ENCODE results near the gene DIO1.
"Not testable (repeated sequence)": the region's sequence is repeated elsewhere in the genome, so short reads cannot be mapped to it uniquely, and the experiment has no call there.

DIO1 gene

GRCh38 chr1:53893999-53894636 lies at the start of gene DIO1:
TSS of gene DIO1 (plus strand) at chr1:53894187. CDS start at chr1:53894211, 24 bp downstream.
- DNase-seq (ENCODE audit: low spot score), result no peak

GRCh38 chr1:53847980-53848379 lies 46.0 kb upstream of the DIO1 start:
- no peak for DNase-seq (ENCODE audit: low spot score)

- DNase-seq (ENCODE audit: low spot score), result no peak
These were observed 43.8 kb upstream of the DIO1 start for GRCh38 chr1:53850082-53850673.

GRCh38 chr1:53851571-53852285 lies 42.3 kb upstream of the DIO1 start:
- no peak for DNase-seq (ENCODE audit: low spot score)

GRCh38 chr1:53860967-53861411 lies 33.0 kb upstream of the DIO1 start:
- peak; percentile 64 for DNase-seq (ENCODE audit: low spot score)

- DNase-seq (ENCODE audit: low spot score), result no peak
These were observed 31.5 kb upstream of the DIO1 start for GRCh38 chr1:53862507-53862906.

GRCh38 chr1:53868565-53868964 lies 25.4 kb upstream of the DIO1 start:
- no peak for DNase-seq (ENCODE audit: low spot score)

- no peak for DNase-seq (ENCODE audit: low spot score)
These were observed 24.4 kb upstream of the DIO1 start for GRCh38 chr1:53869454-53870117.

- no peak for DNase-seq (ENCODE audit: low spot score)
These were observed 22.8 kb upstream of the DIO1 start for GRCh38 chr1:53871221-53871620.

GRCh38 chr1:53871773-53872484 lies 22.1 kb upstream of the DIO1 start:
- no peak for DNase-seq (ENCODE audit: low spot score)

- DNase-seq (ENCODE audit: low spot score), result not testable (repeated sequence)
These were observed 18.8 kb upstream of the DIO1 start for GRCh38 chr1:53875150-53875549.

- peak; percentile 55 for DNase-seq (ENCODE audit: low spot score)
These were observed 15.4 kb upstream of the DIO1 start for GRCh38 chr1:53878492-53879105.

GRCh38 chr1:53881853-53882252 lies 12.1 kb upstream of the DIO1 start:
- not testable (repeated sequence) for DNase-seq (ENCODE audit: low spot score)

- DNase-seq (ENCODE audit: low spot score), result not testable (repeated sequence)
These were observed 10.4 kb upstream of the DIO1 start for GRCh38 chr1:53883600-53883999.

GRCh38 chr1:53888681-53889080 lies 5.3 kb upstream of the DIO1 start:
- DNase-seq (ENCODE audit: low spot score), result no peak

GRCh38 chr1:53889304-53890298 lies 4.4 kb upstream of the DIO1 start, which contains the start of gene YIPF1:
TSS of gene YIPF1 (minus strand) at chr1:53889797. CDS start at chr1:53888937, 860 bp downstream.
- peak; percentile 66 for DNase-seq (ENCODE audit: low spot score)

- DNase-seq (ENCODE audit: low spot score), result no peak
These were observed 3.5 kb upstream of the DIO1 start for GRCh38 chr1:53890522-53890941.

- DNase-seq (ENCODE audit: low spot score), result no peak
These were observed 3.0 kb upstream of the DIO1 start for GRCh38 chr1:53891018-53891417.

GRCh38 chr1:53891678-53892077 lies 2.3 kb upstream of the DIO1 start:
- no peak for DNase-seq (ENCODE audit: low spot score)

- no peak for DNase-seq (ENCODE audit: low spot score)
These were observed 1.1 kb upstream of the DIO1 start for GRCh38 chr1:53892911-53893310.
